Measurements from ENCODE around the gene CDC42BPG. TPM values are rescaled to one million over a fixed set of nuclear protein-coding genes. Genes with fewer than 3 reads are reported as not detected.

The CDC42BPG gene
- polyA plus RNA-seq, 1 donor: 0.91 TPM

DNA sequence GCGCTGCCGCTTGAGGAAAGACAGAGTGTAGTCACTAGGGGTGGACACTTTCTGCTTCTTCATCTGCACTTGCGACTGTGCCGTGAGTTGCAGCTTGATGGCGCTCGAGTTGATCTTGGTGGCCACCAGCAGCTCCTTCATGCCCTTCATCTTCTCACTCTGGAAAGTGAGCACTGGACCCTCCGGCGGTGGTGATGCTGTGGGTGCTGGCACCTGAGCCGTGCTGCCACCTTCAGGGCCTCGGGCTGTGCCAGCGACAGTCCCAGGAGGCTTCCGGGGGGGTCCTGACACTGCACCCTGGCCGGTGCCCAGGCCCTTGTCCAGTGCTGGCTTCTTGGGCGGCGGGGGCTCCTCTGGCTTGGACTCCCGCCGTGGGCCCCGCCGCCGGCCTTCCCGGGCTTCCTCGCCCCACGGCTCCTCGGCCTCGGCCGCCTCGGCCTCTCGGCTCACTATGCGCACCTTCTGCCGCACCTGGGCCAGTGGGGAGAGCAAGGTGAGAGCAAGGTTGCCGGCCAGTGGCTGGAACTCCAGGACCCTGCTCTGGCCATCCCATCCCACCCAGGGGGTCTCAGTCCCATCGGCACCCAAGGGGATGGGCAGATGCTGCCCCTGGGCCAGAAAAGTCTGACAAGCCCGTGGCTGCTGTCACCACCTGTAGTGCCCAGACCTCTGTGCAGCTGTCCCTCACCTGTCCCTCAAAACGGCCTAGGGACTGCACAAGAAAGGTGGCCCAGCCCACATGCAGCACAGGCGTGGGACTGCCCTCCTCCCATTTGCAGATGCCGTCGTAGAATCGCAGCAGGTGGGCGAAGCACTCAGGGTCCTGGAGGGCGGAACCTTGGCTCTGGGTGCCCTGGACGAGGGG lies 39.9 kb downstream of the CDC42BPG start:
- DNase-seq (ENCODE audit: low read depth): no peak

- DNase-seq (ENCODE audit: low read depth): no peak
Measured at GRCh38 chr11:64803846-64804345, 40.6 kb downstream of the CDC42BPG start.

GRCh38 chr11:64803158-64803845 lies 41.2 kb downstream of the CDC42BPG start, which contains the start of gene MAP4K2:
MAP4K2 (minus strand) TSS chr11:64803214; CDS start chr11:64803149, 65 bp downstream.
- peak; percentile 51 for DNase-seq (ENCODE audit: low read depth)

DNA sequence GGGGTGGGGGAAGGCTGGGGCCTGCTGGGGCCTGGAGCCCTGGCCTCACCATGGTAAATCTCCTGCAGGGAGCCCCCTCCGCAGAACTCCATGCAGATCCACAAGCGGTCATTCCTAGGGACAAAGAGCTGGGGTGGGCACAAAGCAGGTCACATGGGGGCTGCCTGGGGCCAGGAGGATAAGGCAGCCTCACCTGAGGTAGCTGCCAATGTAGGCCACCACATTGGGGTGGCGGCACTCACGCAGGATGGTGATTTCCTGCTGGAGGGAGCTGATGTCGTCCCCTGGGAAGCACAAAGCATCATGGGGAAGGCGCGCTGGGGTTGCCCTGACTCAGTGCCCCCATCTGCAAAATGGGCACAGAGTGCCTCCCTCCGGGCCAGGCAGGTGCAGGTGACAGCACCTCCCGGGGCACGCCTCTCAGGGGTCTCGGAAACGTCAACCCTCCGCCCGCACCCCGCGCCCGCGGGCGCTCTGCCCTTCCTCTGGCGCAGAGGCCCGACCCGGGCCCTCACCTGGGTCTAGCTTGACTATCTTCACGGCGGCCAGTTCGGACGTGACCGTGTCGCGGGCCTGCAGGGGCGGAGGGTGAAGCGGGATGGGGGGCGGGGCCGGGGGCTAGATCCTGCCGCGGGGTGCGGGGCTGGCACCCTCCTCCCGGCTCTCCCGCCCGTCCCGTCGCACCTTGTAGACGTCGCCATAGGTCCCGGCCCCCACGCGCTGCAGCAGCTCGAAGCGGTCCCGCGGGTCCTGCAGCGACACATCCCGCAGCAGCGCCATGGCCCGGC lies 41.9 kb downstream of the CDC42BPG start:
- DNase-seq (ENCODE audit: low read depth): no peak

GRCh38 chr11:64801561-64802369 lies 42.7 kb downstream of the CDC42BPG start:
- DNase-seq (ENCODE audit: low read depth): no peak

DNA sequence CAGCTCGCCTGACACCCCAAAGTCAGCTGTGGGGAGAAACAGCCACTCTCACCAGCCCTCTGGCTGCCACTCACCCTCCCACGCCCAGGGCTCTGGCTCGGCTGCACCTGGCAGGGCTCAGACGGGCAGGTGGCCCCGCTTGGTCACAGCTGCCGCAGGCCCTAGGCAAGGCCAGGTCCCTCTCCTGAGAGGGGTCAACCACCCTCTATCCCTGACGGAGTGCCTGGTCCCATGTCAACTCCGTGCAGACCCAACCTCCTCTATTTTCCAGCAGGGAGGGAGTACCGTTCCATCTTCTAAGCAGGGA lies 43.3 kb downstream of the CDC42BPG start:
- DNase-seq (ENCODE audit: low read depth): no peak

DNA sequence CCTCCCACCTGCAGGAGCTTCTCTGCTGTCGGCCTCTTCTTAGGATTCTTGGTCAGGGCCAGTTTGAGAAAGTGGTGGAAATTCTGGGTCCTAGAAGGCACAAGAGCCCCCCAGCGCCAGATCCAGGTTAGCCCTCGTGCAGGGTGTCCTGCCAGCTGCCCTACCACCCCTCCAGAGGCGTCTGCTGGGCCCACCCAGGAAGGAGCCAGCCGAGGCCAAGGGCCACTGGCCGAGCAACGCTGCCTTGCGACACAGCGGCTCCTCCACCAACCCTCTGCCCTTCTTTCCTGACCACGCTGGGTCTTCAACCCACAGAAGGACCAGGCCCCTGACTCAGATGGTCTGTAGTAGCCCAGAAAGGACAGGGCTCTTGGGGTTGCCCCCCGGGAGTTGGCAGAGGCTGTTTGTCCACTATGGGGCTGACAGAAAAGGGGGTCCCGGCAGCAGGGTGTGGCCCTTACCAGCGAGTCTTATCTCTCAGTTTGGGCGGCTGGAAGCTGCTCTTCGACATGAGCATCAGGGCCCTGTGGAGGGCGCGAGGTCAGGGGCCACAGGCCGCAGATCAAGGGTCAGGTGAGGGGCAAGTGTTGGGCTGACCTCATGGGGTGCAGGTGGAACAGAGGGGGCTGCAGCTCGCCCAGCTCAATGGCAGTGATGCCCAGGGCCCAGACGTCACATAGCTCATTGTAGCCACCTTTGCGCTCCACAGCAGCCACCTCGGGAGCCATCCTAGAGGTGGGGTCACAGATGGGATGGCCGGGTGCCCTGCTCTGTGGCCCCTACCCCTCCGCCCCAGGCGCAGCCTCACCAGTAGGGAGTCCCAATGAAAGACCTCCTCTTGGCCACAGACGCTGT lies 43.9 kb downstream of the CDC42BPG start:
- DNase-seq (ENCODE audit: low read depth): no peak

DNA sequence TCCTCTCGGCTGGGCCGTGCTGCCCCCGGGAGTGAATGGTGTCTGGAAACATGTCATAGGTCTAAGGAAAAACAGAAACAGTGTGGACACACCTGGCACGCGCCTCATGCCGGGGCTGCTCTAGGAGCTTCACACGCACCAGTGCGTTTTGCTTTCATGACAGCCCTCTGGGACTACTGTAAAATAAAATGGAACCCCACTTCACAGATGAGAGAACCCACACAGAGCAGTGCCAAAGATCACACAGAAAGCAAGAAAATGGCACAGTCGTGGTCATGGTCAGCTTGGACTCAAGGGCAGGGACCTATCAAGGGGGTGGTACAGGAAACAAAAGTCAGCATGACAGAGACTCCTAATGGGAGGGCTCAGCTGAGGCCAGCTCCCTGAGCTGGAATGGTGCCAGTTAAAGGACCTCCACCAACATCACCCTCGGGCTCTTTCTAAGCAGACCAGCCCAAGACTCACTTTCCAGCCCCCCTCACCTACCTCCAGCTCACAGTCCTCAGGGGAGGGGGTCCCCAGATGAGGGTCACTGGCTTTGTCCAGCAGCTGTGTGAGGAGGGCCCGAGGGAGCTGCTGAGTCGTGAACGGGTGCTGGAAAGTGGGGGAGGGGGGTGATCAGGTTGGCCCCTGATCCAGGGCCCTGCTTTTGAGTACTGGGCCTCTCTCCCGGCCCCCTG lies 44.7 kb downstream of the CDC42BPG start:
- DNase-seq (ENCODE audit: low read depth): no peak

DNA sequence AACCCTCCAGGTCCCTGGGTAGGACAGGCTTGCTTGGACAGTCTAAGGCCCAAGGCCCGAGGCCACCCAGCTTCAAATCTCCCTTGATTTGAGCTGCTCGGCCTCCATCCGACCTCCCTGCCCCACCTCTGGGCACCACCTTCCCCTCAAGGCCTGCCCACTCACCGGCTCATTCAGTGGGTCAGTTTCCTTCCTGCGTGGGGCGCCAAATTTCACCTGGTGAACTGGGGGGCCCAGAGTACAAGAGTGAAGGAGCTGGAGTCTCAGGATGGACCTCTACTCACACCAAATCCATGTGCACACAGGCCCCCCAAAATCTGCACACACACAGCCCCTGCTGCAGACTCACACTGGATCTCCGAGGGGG lies 45.2 kb downstream of the CDC42BPG start:
- DNase-seq (ENCODE audit: low read depth): no peak

DNA sequence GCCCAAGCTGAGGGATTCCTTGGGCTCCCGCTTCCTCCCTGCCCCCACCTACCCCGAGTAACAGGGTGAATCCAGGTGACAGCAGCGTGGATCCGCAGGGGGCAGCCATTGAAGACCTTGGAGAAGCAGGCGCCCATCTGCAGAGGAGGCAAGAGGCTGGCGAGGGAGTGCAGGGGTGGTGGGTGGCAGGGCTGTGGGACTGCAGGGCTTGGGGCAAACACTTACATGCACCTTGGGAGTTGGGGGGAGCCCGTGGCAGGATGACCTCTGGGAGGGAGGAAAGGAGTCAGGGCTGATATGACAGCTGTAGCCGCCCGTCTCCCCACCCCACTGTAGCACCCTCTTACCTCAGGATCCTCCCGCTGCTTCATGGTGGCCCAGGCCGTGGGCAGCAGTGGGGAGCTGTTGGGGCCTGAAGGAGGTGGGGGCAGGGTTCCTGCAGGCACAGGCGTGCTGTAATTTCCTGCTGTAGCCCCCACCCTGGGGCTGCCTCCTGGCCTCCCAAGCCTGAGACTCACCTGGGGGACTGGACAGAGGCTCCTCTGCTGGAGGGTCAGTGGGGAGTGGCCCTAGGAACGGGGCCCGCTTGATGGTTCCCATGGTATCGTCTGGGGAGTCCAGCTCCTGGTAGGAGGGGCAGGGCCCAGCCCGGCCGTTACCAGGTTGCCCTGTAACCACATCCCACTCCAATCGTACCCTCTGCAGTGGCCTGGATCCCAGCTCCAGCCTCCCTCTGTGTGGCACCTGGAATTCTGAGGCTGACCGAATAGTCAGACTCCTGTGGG lies 47.5 kb downstream of the CDC42BPG start:
- no peak for DNase-seq (ENCODE audit: low read depth)

- no peak for DNase-seq (ENCODE audit: low read depth)
Measured at GRCh38 chr11:64796047-64796756, 48.3 kb downstream of the CDC42BPG start.

DNA sequence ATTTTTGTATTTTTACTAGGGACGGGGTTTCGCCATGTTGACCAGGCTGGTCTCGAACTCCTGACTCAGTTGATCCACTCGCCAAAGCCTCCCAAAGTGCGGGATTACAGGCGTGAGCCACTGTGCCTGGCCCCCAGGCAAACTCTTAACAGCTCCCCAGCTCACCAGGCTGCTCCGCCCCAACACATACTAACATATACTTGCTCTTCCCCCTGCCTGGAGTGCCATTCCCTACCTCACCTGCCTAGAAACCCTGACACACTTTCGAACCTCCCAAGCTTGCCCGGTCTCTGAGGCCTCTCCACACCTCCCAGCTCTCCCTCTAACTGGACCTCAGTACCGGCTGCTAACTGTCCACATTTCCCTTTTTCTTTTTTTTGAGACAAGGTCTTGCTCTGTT lies 49.9 kb downstream of the CDC42BPG start:
- no peak for DNase-seq (ENCODE audit: low read depth)

DNA sequence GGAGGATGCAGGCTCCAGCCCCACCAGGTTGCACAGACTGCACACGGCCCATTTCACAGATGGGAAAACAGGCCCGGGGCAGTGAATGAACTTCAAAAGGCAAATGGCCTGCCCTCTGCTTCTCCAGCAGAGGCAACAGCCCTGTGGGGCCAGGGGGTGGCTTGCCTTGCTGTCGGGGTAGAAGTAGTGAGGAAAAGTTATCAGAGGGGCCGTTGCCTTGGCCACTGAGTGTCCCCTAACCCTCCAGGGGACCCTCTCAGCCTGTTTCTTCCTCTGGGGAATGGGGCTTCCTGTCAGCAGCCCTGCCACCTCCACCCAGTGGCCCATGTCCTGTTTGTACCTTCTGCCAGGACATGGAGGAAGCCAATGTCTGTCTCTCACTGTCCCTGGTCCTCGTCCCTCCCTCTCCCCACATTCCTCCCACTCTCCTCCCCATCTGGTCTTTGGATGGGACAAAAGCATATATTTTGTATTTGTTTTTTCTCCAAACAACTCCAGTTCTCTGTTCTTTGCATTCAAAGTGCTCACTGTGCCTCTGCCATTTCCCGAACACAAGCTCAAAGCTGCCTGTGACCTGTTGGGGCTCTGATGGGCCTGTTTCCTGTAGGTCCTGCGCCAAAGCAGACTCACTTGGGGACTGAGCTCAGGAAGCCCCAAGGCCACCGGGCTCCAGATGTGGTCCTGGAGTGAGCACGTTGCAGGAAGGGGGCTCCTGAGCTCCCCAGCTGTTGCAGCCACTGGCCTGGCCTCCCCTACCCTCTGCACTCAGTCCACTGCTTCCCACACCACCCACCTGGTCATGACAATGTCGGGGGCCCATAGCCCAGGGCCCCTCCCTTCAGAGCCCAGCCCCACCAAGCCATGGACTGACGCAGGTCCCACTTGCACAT lies 50.9 kb downstream of the CDC42BPG start:
- DNase-seq (ENCODE audit: low read depth): no peak

DNA sequence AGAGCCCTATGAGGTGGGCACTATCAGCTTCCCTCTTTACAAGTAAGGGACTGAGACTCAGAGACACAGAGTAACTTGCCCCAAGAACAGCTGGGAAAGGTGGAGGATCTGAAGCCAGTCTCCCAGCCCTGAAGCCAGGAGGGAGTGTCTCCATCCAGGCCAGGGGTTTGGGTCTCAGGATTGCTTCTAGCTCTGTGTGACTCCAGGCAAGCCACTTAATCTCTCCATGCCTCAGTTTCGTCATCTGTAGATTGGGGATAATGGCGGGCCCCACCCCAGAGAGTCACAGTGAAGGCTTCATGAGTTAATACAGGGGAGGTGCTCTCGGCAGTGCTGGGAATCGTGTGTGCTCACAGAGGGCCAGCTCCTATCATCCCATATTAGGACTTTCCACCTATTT lies 52.0 kb downstream of the CDC42BPG start:
- DNase-seq (ENCODE audit: low read depth): no peak

GRCh38 chr11:64791781-64792291 lies 52.6 kb downstream of the CDC42BPG start:
- no peak for DNase-seq (ENCODE audit: low read depth)

DNA sequence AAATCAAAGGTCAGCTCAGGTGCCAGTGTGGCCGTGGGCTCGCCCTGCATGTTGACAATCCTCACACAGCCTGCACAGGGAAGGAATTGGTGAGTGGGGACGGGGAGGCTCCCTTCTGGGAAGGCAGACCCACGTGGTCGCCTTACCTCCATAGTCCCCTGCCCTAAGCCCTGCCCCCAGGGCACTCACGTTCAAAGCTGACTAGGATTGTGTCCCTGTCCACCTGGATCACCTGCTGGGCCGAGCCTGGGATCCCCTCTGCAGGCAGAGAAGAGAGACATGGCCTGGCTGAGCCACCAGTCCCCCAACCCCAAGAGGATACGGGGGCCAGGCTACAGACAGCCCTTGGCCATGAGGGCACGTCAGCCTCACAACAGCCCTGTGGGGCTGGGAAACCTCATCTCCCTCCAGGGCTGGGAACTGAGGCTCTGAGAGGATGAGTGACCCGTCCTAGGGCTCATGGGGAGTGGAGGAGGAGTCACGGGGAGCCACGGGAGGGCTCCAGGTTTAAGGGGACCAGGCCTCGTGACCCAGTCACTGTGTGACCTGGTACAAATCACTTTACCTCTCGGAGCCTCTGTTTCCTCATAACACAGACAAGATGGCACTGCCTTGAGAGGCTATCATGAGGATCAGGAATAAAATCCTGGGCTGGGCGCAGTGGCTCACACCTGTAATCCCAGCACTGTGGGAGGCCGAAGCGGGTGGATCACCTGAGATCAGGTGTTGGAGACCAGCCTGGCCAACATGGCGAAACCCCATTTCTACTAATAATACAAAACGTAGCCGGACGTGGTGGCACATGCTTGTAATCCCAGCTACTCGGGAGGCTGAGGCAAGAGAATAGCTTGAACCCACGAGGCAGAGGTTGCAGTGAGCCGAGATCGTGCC lies 54.0 kb downstream of the CDC42BPG start:
- DNase-seq (ENCODE audit: low read depth): no peak

All from forelimb muscle (tissue), 1 donor.